Ishikawa (cell line): ENCODE results near the gene KCNH5.

Source experiments
- CEBPB ChIP-seq: IDR thresholded peaks from 2 replicates; pipeline ENCODE4 v1.6.1; 2012
- CREB1 ChIP-seq: IDR thresholded peaks from 2 replicates; pipeline ENCODE4 v1.6.1; 2012; ENCODE audit warnings: low read depth
- EGR1 ChIP-seq: IDR thresholded peaks from 2 replicates; pipeline ENCODE4 v1.6.1; 2012
- EP300 ChIP-seq: IDR thresholded peaks from 2 replicates; pipeline ENCODE4 v1.6.1; 2012; ENCODE audit warnings: borderline replicate concordance
- FOXM1 ChIP-seq: IDR thresholded peaks from 2 replicates; pipeline ENCODE4 v1.6.1; 2012; ENCODE audit warnings: low read depth, borderline replicate concordance
- NFIC ChIP-seq: IDR thresholded peaks from 2 replicates; pipeline ENCODE4 v1.6.1; 2012
- RAD21 ChIP-seq: IDR thresholded peaks from 2 replicates; pipeline ENCODE4 v1.6.1; 2012; ENCODE audit warnings: low read depth
- TAF1 ChIP-seq: IDR thresholded peaks from 2 replicates; pipeline ENCODE4 v1.6.1; 2012; ENCODE audit warnings: low read depth, mild to moderate bottlenecking
- TCF12 ChIP-seq: IDR thresholded peaks from 2 replicates; pipeline ENCODE4 v1.6.1; 2012; ENCODE audit warnings: low read depth
- TEAD4 ChIP-seq: IDR thresholded peaks from 2 replicates; pipeline ENCODE4 v1.6.1; 2012
- YY1 ChIP-seq: IDR thresholded peaks from 2 replicates; pipeline ENCODE4 v1.6.1; 2012; ENCODE audit warnings: low read depth
- ZBTB7A ChIP-seq: IDR thresholded peaks from 2 replicates; pipeline ENCODE4 v1.6.1; 2012; ENCODE audit warnings: low read depth
- TF ChIP-seq, protein P1 (sequence below): IDR thresholded peaks from 2 replicates; pipeline ENCODE4 v1.6.1; 2012; ENCODE audit warnings: low read depth, mild to moderate bottlenecking
- TF ChIP-seq, protein P2 (sequence below): IDR thresholded peaks from 2 replicates; pipeline ENCODE4 v1.6.1; 2012
- TF ChIP-seq, protein P3 (sequence below): IDR thresholded peaks from 2 replicates; pipeline ENCODE4 v1.6.1; 2012

Gene KCNH5

DNA sequence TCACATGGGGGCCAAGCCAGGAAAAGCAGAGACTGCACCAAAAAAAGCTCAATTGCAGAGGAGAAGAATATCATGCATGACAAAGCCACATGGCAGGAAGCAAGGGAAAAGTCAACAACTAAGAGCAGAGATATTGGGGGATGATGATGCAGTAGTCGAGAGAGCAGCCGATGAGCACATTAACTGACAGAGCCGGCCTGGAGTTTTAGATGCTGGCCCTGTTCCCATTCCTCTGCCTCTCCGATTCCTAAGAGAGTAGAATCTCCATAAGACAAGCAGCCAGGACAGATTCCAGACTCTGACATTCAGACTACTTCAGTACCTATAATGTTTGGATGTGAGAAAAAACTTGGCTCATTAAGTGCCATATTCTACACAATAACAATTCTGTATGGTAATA lies 155.9 kb downstream of the KCNH5 start:
- TF ChIP-seq CREB1, result no peak
- TF ChIP-seq NFIC, result no peak
- TF ChIP-seq RAD21, result no peak
- TF ChIP-seq CEBPB, result no peak
- TF ChIP-seq YY1, result no peak
- TF ChIP-seq, protein P1, sequence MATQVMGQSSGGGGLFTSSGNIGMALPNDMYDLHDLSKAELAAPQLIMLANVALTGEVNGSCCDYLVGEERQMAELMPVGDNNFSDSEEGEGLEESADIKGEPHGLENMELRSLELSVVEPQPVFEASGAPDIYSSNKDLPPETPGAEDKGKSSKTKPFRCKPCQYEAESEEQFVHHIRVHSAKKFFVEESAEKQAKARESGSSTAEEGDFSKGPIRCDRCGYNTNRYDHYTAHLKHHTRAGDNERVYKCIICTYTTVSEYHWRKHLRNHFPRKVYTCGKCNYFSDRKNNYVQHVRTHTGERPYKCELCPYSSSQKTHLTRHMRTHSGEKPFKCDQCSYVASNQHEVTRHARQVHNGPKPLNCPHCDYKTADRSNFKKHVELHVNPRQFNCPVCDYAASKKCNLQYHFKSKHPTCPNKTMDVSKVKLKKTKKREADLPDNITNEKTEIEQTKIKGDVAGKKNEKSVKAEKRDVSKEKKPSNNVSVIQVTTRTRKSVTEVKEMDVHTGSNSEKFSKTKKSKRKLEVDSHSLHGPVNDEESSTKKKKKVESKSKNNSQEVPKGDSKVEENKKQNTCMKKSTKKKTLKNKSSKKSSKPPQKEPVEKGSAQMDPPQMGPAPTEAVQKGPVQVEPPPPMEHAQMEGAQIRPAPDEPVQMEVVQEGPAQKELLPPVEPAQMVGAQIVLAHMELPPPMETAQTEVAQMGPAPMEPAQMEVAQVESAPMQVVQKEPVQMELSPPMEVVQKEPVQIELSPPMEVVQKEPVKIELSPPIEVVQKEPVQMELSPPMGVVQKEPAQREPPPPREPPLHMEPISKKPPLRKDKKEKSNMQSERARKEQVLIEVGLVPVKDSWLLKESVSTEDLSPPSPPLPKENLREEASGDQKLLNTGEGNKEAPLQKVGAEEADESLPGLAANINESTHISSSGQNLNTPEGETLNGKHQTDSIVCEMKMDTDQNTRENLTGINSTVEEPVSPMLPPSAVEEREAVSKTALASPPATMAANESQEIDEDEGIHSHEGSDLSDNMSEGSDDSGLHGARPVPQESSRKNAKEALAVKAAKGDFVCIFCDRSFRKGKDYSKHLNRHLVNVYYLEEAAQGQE, result no peak
- TF ChIP-seq EGR1, result no peak
- TF ChIP-seq, protein P2, sequence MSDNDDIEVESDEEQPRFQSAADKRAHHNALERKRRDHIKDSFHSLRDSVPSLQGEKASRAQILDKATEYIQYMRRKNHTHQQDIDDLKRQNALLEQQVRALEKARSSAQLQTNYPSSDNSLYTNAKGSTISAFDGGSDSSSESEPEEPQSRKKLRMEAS, result no peak
- no peak for TF ChIP-seq TAF1
- no peak for TF ChIP-seq FOXM1
- no peak for TF ChIP-seq TCF12
- no peak for TF ChIP-seq TEAD4
- TF ChIP-seq EP300, result no peak
- TF ChIP-seq, protein P3, sequence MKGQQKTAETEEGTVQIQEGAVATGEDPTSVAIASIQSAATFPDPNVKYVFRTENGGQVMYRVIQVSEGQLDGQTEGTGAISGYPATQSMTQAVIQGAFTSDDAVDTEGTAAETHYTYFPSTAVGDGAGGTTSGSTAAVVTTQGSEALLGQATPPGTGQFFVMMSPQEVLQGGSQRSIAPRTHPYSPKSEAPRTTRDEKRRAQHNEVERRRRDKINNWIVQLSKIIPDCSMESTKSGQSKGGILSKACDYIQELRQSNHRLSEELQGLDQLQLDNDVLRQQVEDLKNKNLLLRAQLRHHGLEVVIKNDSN, result no peak
- TF ChIP-seq ZBTB7A, result no peak

DNA sequence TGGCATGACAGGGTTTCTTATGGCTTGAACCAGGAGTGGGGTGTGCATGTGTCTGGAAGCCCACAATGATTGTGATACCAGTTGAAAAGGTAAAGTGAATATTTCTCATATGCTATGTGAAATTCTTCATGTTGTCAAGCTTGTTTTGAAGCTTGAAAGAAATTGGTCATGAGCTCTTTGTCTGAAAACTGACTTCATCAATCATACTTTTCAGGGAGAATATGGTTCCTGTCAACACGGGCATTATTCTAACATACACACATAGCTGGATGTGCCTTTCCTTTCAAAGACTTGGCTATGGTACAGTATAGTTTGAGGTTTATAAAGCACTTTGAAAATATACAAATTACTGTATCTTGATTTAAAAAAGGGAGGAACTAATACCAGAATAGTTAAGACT lies 158.8 kb downstream of the KCNH5 start:
- TF ChIP-seq CEBPB (no peak), FOXM1 (no peak), RAD21 (no peak)
- TF ChIP-seq, protein P3, result no peak

DNA sequence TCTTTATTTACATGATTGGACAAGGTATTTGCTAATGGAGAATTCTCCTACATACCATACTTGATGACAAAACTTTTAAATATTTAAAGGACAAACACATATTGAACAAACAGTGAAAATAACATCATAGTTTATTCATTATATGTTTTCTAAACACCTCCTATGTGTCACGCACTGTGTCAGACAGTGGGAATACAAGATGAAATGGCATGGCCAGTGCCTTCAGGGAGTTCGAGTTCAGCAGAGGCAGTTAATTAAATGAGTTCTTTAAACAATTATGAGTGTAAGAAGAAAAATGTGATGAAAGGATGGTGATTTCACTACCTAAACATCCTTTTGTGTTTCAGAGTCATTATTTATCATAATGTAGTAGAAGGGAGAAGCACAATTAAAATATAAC lies 159.8 kb downstream of the KCNH5 start:
- TF ChIP-seq EP300 (no peak), ZBTB7A (no peak), EGR1 (no peak), YY1 (no peak)

DNA sequence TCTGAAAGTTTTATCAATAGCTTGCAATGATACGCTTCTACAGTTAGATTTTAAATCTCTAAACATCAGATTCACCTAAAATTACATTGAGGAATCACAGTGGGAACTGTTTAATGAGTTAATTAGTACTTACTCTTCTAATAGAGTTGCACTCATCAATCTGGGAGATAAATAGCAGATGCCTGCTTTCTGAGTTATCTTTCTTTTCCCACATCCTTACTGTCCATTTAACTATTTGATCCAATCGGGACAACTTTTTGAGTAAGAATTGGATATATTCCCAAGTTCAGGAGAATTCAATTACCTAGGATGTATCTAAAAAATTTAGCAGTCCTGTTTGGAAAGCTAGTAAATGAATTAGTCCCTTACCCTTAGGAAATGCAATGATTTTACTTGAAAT lies 162.3 kb downstream of the KCNH5 start:
- no peak for TF ChIP-seq TAF1
- TF ChIP-seq ZBTB7A, result no peak
- TF ChIP-seq YY1, result no peak
- TF ChIP-seq EP300, result no peak
- no peak for TF ChIP-seq FOXM1
- TF ChIP-seq, protein P2, result no peak
- TF ChIP-seq TEAD4, result no peak
- no peak for TF ChIP-seq RAD21
- TF ChIP-seq CEBPB, result no peak
- TF ChIP-seq, protein P3, result no peak
- TF ChIP-seq EGR1, result no peak
- TF ChIP-seq NFIC, result no peak
- TF ChIP-seq CREB1, result no peak
- TF ChIP-seq, protein P1, result no peak
- TF ChIP-seq TCF12, result no peak

DNA sequence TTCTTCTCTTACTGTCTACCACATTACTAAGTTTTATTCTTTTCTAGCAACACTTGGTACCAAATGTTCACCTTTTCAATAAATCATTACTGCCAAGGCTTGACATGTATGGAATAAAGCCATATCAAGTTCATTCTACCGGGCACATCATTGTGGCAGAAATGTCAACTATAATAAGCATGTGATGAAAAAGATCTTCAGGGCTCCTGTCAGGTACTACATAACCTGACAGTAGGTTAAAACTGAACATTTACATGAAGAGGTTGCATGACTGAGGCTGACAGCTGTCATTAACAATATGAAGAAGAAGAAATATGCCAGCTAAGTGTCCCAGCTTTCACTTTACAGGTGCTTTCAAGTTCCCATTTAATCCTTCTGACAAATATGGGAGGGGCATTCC lies 178.9 kb downstream of the KCNH5 start:
- TF ChIP-seq, protein P1, result no peak
- no peak for TF ChIP-seq ZBTB7A
- no peak for TF ChIP-seq FOXM1
- TF ChIP-seq, protein P3, result no peak
- TF ChIP-seq, protein P2, result no peak
- TF ChIP-seq EGR1, result no peak
- TF ChIP-seq YY1, result no peak
- no peak for TF ChIP-seq TAF1
- TF ChIP-seq TEAD4, result no peak
- TF ChIP-seq NFIC, result no peak
- TF ChIP-seq CEBPB, result no peak
- no peak for TF ChIP-seq TCF12
- no peak for TF ChIP-seq CREB1
- no peak for TF ChIP-seq EP300
- TF ChIP-seq RAD21, result no peak
